ENCODE results near the gene SAPCD2. TPM values are rescaled to one million over a fixed set of nuclear protein-coding genes. Genes with fewer than 3 reads are reported as not detected.
"Not testable (repeated sequence)": the region's sequence is repeated elsewhere in the genome, so short reads cannot be mapped to it uniquely, and the experiment has no call there.

Gene SAPCD2
- total RNA-seq, 1 donor from 2014 or later: 0.11 TPM

GRCh38 chr9:137068539-137069507 lies 1.5 kb downstream of the SAPCD2 start:
- intact Hi-C loops (cut with DNase I): loop anchor here (2.0 to 10.0 kb wide), 2 partner anchors 22 to 284 kb away; partner anchors contain the start of gene NPDC1
- DNase-seq (ENCODE audit: low spot score): no peak

GRCh38 chr9:137067860-137068538 lies 2.4 kb downstream of the SAPCD2 start:
- intact Hi-C loops (cut with DNase I): loop anchor here (2.0 to 10.0 kb wide), 2 partner anchors 21 to 283 kb away; partner anchors contain the start of gene NPDC1

DNA sequence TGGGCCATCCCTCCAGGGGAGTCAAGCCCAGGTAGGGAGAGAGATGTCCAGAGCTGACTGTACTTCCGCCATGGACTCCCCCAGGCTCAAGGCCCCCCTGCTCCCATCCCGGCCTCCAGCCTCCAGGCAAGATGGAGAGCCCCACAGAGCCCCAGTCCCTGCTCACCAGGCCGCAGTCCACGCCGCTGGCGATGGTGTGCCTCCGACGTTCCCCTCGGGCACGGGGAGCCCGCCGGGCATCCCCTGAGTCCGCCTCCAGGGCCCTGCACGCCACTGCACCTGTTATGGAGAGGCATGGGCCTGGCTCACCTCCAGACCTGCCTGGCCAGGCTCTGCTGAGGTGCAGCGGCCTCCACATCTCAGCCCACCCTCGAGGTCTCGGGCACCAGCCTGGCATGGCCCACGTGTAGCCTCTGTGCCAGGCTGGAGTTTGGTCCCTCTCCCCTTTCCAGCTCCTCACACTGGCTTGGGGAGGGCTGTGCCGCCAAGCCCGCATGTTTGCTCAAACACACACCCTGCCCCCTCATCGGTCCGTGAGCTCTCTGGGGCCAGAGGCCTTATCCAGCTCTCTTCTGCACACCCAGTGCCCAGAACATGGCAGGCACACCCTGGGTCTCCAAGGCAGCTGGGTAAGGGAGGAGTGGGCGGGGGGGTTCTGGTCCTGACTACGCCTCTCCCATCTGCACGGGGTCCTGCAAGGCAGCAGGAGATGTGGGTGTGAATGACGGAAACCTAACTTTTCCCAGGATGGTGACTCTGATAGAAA lies 4.1 kb downstream of the SAPCD2 start:
- DNase-seq (ENCODE audit: low spot score): no peak
- intact Hi-C loops (cut with DNase I): loop anchor here (10.0 kb wide), 1 partner anchor 281 kb away; no protein-coding TSS in a partner anchor

More at GRCh38 chr9:137067860-137068538, 2.4 kb downstream of the SAPCD2 start:
- DNase-seq (ENCODE audit: low spot score): peak; percentile 93

- DNase-seq (ENCODE audit: low spot score): no peak
Measured at GRCh38 chr9:137065336-137065967, 4.9 kb downstream of the SAPCD2 start.

DNA sequence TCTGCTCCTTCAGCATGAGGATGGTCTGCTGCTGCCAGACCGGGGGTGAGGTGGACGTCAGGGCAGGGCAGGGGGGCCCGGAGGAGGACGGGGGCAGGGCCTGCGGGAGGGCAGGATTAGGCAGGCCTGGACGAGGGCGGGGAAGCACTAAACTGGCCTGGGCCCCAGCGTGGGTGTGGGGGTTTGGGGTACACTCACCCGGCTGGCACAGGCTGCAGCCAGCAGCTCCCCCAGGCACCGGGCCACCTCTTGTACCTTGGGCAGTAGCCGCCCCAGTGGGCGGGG lies 5.5 kb downstream of the SAPCD2 start:
- intact Hi-C loops (cut with DNase I): loop anchor here (10.0 kb wide), 1 partner anchor 280 kb away; no protein-coding TSS in a partner anchor
- no peak for DNase-seq (ENCODE audit: low spot score)

More at GRCh38 chr9:137065336-137065967, 4.9 kb downstream of the SAPCD2 start:
- intact Hi-C loops (cut with DNase I): loop anchor here (10.0 kb wide), 1 partner anchor 281 kb away; no protein-coding TSS in a partner anchor

DNA sequence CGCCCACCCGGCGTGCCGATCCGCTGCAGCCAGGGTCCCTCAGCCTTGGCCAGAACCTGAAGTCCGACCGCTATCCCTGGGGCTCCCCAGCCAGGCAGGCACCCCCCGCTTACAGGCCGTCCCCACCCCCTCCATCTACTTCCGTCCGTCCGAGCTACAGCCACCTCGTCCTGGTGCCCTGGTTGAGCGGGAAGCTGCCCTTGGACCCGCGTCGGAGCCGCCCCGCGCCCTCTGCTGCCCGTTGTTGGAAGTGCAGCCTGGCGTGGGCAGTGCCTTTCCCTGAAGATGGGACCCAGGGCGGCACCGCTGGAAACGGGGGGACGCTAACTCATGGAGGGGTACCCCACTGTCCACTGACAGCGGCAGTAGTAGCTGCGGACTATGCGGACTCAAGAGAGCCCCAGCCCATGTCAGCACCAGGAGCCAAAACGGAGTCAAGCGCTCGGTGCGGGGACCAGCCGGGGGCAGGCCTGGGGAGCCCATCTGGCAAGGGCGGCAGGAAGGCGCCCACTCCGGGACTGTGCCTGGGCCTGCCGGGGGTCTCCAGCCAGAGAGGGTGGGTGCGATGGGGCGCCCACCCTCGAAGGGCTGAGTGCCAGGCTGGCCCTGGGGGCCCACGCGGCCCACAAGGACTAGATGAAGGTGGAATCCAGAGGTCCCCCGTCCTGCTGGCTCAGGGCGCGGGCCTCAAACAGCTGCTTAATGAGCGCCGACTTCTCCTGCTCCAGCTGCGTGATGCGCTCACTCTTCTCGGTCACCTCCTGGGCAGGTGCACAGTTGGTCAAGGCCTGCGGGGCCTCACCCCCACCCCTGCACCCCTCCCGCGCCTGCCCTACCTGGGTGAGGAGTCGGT lies 6.1 kb downstream of the SAPCD2 start:
- DNase-seq (ENCODE audit: low spot score): peak; percentile 86
- intact Hi-C loops (cut with DNase I): loop anchor here (10.0 kb wide), 1 partner anchor 279 kb away; no protein-coding TSS in a partner anchor

DNA sequence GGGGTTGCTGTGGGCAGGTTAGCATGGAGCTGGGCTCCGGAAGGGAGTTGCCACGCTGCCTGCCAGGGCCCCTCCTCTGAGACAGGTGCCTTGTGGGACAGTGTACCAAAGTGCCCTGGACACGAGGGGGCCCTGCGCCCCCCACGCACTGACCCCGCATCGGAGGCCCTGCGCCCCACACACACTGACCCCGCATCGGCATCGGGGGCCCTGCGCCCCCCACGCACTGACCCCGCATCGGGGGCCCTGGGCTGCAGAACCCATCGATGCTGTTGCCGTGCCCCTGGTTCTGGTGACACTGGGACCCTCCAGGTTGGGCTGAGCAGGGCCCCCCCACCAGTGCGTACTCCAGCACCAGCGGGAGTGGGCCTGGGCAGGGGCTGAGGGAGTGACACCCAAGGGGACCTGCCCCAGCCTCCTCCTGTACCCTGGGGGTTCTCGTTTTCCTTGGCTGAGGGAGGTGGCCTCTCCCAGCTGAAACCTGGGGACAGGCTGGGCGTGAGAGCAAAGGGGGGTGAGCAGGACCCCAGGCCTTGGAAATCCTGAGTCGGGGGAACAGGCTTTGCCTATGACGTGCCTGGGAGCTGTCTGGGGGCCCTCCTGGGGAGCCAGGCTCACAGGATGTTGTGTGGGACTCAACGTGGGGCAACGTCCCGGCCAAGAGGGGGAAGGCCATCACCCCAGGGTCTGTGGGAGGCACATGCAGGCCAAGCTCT lies 6.9 kb downstream of the SAPCD2 start:
- no peak for DNase-seq (ENCODE audit: low spot score)
- intact Hi-C loops (cut with DNase I): loop anchor here (10.0 kb wide), 1 partner anchor 279 kb away; no protein-coding TSS in a partner anchor

GRCh38 chr9:137062798-137063197 lies 7.6 kb downstream of the SAPCD2 start:
- not testable (repeated sequence) for DNase-seq (ENCODE audit: low spot score)

DNA sequence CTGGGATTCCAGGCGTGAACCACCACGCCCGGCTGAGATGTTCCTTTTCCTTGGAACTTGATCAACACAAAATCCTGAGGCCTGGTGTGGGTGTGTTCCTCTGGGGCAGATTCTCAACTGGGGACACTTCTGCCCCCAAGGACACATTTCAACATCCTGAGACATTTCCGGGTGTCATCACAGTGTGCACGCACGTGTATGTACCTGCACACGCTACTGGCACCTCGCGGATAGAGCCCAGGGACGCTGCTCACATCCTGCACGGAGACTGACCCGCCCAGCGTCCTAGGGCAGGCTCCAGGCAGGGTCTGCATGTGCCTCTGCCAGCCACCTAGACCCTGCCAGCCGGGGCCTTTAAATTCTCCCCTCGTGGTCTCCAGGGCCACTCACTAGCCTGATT lies 8.0 kb downstream of the SAPCD2 start:
- intact Hi-C loops (cut with DNase I): loop anchor here (10.0 kb wide), 1 partner anchor 278 kb away; no protein-coding TSS in a partner anchor
- DNase-seq (ENCODE audit: low spot score): no peak

More at GRCh38 chr9:137062798-137063197, 7.6 kb downstream of the SAPCD2 start:
- intact Hi-C loops (cut with DNase I): loop anchor here (10.0 kb wide), 1 partner anchor 278 kb away; no protein-coding TSS in a partner anchor

- intact Hi-C loops (cut with DNase I): no loop called here
- DNase-seq (ENCODE audit: low spot score): no peak
Measured at GRCh38 chr9:137058521-137059234, 11.7 kb downstream of the SAPCD2 start.

GRCh38 chr9:137057545-137057944 lies 12.8 kb downstream of the SAPCD2 start:
- DNase-seq (ENCODE audit: low spot score): no peak
- intact Hi-C loops (cut with DNase I): no loop called here

DNA sequence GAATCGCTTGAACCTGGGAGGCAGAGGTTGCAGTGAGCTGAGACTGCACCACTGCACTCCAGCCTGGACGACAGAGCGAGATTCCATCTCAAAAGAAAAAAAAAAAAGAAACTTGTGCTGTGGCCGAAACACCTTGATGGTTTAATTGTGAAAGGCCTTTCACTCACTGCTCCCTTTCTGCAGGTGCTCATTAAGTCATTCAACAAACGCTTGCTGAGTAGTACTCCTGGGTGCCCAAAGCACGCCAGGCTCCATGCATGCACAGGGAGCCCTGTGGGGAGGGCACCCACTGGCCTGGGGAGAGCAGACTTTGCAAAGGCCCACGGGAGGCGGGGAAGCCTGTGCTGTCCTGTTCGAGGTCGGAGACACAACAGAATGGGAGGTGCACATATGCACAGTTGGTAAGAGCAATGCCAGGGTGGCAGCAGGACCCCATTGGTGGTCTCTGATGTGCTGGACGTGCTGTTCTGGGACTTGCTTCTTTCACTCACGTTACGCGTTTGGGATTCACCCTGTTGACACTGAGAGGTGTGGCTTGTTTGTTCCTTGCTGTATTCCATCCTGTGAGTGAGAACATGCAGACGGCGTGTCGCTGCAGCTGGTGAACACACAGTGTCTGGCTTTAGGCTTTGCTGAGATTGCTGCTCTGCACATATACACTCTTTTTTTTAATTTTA lies 13.5 kb downstream of the SAPCD2 start:
- intact Hi-C loops (cut with DNase I): no loop called here
- DNase-seq (ENCODE audit: low spot score): no peak

GRCh38 chr9:137055385-137056364 lies 14.7 kb downstream of the SAPCD2 start:
- intact Hi-C loops (cut with DNase I): no loop called here
- DNase-seq (ENCODE audit: low spot score): peak; percentile 92

DNA sequence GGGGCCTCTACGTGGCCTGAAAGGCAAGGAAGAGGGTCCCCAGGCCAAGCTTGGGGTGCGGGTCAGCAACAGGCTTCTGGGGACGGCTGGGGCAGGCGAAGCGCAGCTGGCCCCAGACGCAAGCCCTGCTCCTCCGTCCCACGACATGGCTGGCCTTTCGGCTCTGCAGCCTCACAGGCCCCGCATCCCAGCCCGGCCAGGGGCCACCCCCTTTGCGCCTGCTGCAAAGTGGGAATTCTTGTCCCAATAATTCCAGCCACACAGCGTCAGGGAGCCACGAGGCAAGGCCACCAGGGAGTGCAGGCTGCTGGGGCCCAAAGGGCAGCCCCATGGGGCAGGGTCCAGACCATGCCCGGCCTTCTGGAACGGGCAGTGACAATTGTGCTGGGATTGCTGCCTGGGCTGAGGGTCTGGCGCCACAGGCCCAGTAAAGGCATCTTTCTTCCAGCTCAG lies 15.4 kb downstream of the SAPCD2 start:
- intact Hi-C loops (cut with DNase I): no loop called here
- DNase-seq (ENCODE audit: low spot score): no peak
